Measurements from ENCODE around the gene APLP1.
A peak's percentile ranks its signal among the peaks of the same experiment; 100 is the strongest.
"Not testable (repeated sequence)": the region's sequence is repeated elsewhere in the genome, so short reads cannot be mapped to it uniquely, and the experiment has no call there.

APLP1 gene

GRCh38 chr19:35885904-35886303, 17.5 kb downstream of the APLP1 start:
- no peak for DNase-seq

DNA sequence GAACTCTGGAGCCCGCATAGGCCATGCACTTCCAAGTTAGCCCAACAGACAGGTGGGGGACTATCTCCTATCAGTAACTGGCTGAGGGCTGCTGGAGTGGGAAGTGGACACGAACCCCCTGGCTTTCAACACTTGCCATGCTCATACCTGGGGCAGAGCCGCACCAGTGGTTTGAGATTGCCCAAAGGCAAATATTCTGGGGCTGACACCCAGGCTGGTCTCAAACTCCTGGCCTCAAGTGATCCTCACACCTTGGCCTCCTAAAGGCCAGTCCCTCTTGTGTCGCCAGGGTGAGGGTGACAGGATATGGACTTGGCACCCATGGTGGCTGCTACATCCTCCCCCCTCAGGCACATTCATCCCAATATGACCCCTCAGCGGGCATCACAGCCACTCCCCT, 18.8 kb downstream of the APLP1 start:
- DNase-seq: no peak

GRCh38 chr19:35888398-35888797, 20.0 kb downstream of the APLP1 start:
- no peak for DNase-seq

DNA sequence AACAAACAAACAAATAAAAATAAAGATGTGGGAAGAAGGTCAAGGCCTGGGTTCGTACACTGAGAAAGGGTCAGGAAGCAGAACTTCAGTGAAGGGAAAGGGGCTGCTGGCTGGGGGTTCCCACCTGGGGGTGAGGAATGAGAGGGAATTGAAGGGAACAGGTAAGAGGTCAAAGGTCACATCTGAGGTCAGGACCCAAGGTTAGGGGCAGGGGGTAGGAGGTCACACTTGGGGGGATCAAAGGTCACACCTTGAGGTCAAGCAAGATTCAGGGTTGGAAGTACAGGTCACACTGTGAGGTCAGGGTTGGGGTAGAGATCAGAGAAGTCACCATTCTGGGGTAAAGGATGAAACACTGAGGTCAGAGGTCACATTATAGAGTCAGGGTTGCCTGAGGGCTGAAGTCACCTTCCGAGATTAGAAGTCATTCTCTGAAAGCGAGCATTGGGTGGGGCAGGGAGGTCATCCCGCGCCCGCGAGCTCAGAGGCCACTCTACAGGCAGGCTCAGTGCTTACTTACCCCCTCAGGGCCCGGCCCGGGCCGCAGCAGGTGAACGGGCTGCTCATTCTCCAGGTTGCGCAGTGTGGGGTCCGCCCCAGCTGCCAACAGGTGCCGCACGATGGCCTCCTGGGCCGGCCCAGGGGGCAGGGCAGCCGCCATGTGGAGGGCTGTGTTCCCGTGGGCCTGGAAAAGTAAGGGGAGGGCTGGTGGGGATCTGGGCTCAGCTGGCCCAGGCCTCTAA, 21.2 kb downstream of the APLP1 start:
- DNase-seq: no peak

- no peak for DNase-seq
Observed at GRCh38 chr19:35890113-35890650, 21.8 kb downstream of the APLP1 start.

- DNase-seq: not testable (repeated sequence)
Observed at GRCh38 chr19:35891819-35892218, 23.4 kb downstream of the APLP1 start.

DNA sequence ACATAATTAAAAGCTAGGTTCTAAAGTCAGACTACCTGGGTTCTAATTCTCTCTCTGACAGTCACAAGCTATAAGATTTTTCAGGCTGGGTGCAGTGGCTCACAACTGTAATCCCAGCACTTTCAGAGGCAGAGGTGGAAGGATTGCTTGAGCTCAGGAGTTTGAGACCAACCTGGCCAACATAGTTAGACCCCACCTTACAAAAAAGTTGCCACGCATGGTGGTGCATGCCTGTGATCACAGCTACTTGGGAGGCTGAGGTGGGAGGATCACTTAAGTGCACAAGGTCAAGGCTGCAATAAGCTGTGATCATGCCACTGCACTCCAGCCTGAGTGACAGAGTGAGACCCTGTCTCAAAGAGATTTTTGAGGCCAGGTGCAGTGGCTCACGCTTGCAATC, 26.0 kb downstream of the APLP1 start:
- no peak for DNase-seq

GRCh38 chr19:35895911-35896642, 27.7 kb downstream of the APLP1 start:
- DNase-seq: no peak

DNA sequence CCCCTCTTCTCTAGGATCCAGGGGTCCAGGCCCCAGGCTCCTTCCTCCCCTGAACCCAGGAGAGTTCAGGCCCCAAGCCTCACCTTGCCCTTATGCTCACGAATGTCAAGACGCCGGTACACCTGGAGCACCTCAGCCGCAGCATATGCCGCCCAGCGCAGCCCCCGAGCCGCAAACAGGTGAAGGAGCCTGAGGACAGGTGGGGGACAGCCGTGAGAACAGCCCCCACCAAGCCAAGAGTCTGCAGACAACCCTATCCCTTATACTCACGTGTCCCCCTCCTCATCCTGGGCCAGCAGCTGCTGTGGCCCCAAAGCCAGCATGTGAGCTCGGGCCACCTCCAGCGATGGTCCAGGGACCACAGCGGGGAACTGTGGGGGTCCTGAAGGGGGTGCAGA, 28.3 kb downstream of the APLP1 start:
- no peak for DNase-seq

DNA sequence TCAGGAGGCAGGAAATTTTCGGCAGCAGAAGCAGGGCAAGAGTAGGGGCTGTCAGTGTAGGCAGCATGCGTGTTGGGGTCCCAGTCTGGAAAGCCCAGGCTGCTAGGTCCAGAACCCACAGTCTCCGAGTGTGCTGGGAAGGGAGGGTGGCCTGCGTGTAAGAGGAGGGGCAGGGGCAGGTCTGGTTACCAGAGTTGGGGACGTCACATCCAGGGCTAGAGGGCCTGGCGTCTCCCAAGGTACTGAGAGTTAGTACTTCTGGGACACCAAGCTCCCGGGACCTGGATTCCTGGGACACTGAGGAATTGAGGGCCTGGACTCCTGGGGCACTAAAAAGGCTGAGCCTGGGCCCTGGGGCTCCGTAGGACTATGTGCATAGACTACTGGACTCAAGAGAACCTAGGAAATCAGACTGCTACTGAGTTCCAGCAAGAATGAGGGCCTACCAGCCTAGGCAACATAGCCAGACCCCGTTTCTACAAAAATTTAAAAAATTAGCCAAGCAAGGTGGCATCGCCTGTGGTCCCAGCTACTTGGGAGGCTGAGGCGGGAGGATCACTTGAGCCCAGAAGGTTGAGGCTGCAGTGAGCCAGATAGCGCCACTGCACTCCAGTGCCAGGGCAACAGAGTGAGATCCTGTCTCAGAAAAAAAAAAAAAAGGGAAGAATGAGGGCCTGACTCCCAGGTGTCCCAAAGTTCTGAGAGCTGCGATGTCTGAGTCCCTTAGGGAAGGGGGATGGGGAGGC, 29.5 kb downstream of the APLP1 start:
- no peak for DNase-seq

GRCh38 chr19:35898499-35898809, 30.1 kb downstream of the APLP1 start:
- DNase-seq: no peak

GRCh38 chr19:35899547-35900214, 31.3 kb downstream of the APLP1 start:
- DNase-seq: peak; percentile 88 to 91

- no peak for DNase-seq
Observed at GRCh38 chr19:35901055-35901644, 32.8 kb downstream of the APLP1 start.

DNA sequence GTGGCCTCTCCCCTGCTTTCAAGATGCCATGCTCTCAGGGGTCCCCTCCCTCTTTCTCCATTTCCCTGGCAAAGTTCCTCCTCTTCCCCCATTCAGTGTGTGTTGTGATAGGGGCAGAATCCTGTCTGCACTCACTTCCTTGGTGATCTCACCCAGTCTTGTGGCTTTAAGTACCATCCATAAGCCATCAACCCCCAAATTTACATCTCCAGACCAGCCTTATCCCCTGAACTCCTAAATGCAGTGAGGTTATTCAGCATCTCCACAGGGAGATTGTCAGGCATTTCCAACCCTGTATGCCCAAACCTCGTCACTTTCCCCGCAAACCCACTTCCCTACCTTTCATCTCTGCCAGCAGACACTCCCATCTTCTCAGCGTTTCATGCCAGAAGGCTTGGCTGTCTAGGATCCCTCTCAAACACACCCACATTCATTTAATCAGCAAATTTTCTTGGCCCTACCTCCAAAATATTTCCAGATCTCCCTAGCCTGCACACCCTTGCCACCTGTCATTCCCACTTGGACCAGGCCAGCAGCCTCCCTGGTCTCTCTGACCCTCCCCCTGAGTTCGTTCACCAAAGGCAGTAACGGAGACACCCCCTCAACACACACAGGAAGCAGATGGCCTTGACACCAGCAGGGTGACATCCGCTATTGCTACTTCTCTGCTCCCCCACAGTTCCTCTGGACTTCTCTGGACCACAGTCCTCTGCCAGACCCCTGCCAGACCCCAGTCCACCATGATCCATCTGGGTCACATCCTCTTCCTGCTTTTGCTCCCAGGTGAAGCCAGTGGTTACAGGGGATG, 33.7 kb downstream of the APLP1 start, which contains the start of gene HCST:
HCST (plus strand) TSS at position 676 of the 808 bp plus-strand sequence; CDS start at position 741, 65 bp downstream.
- peak; percentile 58 to 67 for DNase-seq

- no peak for DNase-seq
Observed at GRCh38 chr19:35902870-35903475, 34.6 kb downstream of the APLP1 start.

GRCh38 chr19:35903550-35904179, 35.3 kb downstream of the APLP1 start:
- DNase-seq: peak; percentile 92 to 93

DNA sequence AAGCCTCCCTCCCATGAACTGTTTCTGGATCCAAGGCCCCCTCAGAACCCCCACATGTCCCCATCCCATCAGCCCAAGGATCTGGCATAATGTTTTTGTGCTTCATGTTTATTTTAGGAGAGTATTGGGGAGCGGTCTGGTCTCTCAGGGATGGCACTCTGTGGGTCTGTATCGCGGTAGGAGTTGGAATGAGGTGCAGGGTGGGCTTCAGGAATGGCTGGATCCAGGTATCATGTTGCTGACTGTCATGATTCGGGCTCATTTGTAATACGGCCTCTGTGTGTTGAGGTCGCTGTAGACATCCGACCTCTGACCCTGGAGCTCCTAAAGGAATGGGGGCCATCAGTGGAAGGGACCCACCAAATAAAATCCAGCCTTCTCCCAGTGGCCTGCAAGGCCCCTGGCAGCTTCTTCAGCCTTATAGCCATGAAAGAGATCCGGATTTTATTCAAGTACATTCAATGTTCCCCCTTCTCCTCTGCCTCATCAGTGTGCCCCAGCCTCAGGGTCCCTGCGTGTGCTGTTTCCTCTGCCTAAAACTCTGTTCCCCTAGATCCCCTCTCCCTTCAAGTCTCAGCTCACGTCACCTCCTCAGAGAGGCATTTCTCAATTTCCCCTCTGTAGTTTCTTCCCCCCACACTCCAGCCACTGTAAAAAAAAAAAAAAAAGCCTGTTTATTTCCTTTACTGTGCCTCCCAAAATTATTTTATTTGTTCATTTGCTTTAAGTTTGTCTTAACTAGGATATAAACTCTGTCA, 36.1 kb downstream of the APLP1 start:
- DNase-seq: no peak

DNA sequence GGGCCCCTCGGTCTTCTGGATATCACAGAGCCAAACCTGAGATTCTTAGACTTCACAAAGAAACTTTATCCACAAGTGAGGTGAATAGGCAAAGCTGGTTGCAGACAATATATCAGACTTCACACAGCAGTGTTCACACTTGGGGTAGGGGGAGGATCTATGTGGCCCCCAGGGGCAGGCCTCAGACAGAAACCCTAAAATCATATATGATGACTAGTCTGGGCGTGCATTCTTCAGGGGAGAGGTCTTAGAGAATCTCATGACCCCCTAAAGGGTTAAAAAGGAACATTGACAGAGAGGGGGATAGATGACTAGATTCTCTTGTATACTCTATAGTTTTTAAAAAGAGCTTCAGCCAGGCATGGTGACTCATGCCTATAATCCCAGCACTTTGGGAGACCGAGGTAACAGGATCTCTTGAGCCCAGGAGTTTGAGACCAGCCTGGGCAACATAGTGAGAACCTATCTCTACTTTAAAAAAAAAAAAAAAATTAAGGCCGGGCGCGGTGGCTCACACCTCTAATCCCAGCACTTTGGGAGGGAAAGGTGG, 36.9 kb downstream of the APLP1 start:
- no peak for DNase-seq

DNA sequence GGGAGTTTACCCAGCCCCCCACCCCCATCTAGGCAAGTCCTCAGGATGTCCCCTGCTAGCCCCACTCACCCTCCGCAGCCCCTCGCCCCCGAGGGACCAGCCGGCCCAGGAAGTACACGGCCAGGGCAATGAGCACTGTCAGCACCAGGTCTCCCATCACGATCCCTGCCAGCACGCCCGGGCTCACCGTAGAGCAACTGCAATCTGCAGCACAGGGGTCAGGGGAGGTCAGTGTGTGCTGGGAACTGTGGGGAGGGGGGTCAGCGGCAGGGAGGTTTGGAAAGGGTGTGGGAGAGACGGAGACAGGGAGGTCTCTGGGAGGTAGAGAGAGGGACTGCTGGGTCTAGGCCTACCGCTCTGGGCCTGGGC, 39.0 kb downstream of the APLP1 start:
- DNase-seq: no peak

GRCh38 chr19:35908010-35908441, 39.7 kb downstream of the APLP1 start, which contains the start of gene TYROBP:
Gene TYROBP (minus strand): TSS chr19:35908295. CDS start chr19:35908228, 67 bp downstream.
- DNase-seq: peak in 1 of 2 donors; percentile 36

Data from CD4-positive, alpha-beta T cell treated with Interferon alpha-2 for 1 hour (primary cell).